ENCODE measurements around the gene NADSYN1.
"Not testable (repeated sequence)": the region's sequence is repeated elsewhere in the genome, so short reads cannot be mapped to it uniquely, and the experiment has no call there.

Gene NADSYN1

DNA sequence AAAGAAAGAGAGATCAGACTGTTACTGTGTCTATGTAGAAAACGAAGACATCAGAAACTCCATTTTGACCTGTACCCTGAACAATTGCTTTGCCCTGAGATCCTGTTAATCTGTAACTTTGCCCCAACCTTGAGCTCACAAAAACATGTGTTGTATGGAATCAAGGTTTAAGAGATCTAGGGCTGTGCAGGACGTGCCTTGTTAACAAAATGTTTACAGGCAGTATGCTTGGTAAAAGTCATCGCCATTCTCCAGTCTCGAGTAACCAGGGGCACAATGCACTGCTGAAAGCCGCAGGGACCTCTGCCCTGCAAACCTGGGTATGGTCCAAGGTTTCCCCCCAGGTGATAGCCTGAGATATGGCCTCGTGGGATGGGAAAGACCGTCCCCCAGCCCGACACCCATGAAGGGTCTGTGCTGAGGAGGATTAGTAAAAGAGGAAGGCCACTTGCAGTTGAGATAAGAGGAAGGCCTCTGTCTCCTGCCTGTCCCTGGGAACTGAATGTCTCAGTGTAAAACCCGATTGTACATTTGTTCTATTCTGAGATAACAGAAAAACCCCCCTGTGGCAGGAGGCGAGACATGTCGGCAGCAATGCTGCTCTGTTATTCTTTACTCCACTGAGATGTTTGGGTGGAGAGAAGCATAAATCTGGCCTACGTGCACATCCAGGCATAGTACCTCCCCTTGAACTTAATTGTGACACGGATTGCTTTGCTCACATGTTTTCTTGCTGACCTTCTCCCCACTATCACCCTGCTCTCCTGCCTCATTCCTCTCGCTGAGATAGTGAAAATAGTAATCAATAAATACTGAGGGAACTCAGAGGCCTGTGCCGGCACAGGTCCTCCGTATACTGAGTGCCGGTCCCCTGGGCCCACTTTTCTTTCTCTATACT, 82.0 kb downstream of the NADSYN1 start:
- not testable (repeated sequence) for H3K4me3 ChIP-seq (ENCODE audit: insufficient read depth, low read depth, low read length, poor library complexity, severe bottlenecking); H3K27ac ChIP-seq (ENCODE audit: insufficient read depth, low read length, poor library complexity, severe bottlenecking); H3K4me1 ChIP-seq (ENCODE audit: control insufficient read depth, insufficient read depth, low read length, poor library complexity, severe bottlenecking); H3K27me3 ChIP-seq (replicated peaks; ENCODE audit: control insufficient read depth, insufficient read depth, low read length, poor library complexity, severe bottlenecking); H3K9me3 ChIP-seq (ENCODE audit: control insufficient read depth, low read length); DNase-seq; H3K36me3 ChIP-seq (ENCODE audit: control insufficient read depth, insufficient read depth, low read length)

DNA sequence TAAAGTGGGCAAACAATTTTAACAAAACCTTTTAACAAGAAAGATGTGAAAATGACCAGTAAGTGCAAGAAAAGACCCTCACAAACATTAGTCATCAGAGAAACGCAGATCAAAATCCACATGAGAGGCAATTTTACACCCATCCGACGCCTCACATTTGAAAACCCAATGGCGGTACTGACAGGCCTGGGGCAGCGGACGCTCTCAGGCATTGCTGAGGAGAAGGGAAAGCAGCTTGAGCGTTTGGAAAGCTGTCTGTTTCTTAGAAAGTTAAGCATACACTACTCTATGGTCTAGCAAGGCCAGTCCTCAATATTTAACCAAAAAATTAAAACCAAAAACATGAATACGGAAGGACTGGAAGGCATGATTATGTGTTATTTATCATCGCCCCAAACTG, 82.8 kb downstream of the NADSYN1 start:
- H3K4me1 ChIP-seq (ENCODE audit: control insufficient read depth, insufficient read depth, low read length, poor library complexity, severe bottlenecking) = no peaks in the 10 kb centered on the region
- H3K4me3 ChIP-seq (ENCODE audit: insufficient read depth, low read depth, low read length, poor library complexity, severe bottlenecking) = no peak overlapping the region
- H3K27ac ChIP-seq (ENCODE audit: insufficient read depth, low read length, poor library complexity, severe bottlenecking) = no peak overlapping the region
- H3K36me3 ChIP-seq (ENCODE audit: control insufficient read depth, insufficient read depth, low read length) = no peaks in the 10 kb centered on the region
- DNase-seq = no peak
- H3K27me3 ChIP-seq (replicated peaks; ENCODE audit: control insufficient read depth, insufficient read depth, low read length, poor library complexity, severe bottlenecking) = no peaks in the 10 kb centered on the region
- no peaks in the 10 kb centered on the region for H3K9me3 ChIP-seq (ENCODE audit: control insufficient read depth, low read length)

DNA sequence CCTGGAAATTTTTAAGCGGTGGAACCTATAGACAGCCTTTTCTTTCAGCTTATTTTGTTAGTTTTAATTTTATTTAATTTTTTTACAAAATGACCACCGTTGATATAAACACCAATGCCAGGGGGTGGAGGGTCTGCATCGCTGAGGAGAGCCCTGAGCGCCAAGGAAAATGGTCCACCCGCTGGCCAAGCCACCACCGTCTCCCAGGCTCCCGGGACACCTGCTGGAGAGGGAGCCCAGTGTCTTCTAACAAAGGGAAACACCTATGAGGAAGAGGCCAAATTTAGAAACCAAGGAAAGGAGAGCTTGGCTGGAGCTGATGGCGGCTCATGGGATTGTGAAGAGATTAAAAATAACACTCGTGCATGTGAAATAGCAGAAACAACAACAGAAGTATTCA, 84.5 kb downstream of the NADSYN1 start:
- no peak for DNase-seq
- no peaks in the 10 kb centered on the region for H3K4me1 ChIP-seq (ENCODE audit: control insufficient read depth, insufficient read depth, low read length, poor library complexity, severe bottlenecking)
- H3K27ac ChIP-seq (ENCODE audit: insufficient read depth, low read length, poor library complexity, severe bottlenecking) = no peak overlapping the region
- no peaks in the 10 kb centered on the region for H3K27me3 ChIP-seq (replicated peaks; ENCODE audit: control insufficient read depth, insufficient read depth, low read length, poor library complexity, severe bottlenecking)
- no peak overlapping the region for H3K4me3 ChIP-seq (ENCODE audit: insufficient read depth, low read depth, low read length, poor library complexity, severe bottlenecking)
- H3K36me3 ChIP-seq (ENCODE audit: control insufficient read depth, insufficient read depth, low read length) = no peaks in the 10 kb centered on the region
- no peaks in the 10 kb centered on the region for H3K9me3 ChIP-seq (ENCODE audit: control insufficient read depth, low read length)

DNA sequence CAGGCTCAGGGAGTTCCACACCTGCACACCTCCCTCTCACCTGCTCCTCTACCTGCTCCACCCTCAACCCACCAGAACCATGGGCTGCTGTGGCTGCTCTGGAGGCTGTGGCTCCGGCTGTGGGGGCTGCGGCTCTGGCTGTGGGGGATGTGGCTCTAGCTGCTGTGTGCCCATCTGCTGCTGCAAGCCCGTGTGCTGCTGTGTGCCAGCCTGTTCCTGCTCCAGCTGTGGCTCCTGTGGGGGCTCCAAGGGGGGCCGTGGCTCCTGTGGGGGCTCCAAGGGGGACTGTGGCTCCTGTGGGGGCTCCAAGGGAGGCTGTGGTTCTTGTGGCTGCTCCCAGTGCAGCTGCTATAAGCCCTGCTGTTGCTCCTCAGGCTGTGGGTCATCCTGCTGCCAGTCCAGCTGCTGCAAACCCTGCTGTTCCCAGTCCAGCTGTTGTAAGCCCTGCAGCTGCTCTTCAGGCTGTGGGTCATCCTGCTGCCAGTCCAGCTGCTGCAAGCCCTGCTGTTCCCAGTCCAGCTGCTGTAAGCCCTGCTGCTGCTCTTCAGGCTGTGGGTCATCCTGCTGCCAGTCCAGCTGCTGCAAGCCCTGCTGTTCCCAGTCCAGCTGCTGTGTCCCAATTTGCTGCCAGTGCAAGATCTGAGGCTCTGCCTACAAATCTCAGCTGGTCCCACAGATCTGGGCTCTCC, 85.1 kb downstream of the NADSYN1 start, which contains the start of gene KRTAP5-8:
Gene KRTAP5-8 (plus strand): TSS at position 49 of the 689 bp plus-strand sequence. CDS start 31 bp downstream, at position 80.
- not testable (repeated sequence) for DNase-seq; H3K27ac ChIP-seq (ENCODE audit: insufficient read depth, low read length, poor library complexity, severe bottlenecking); H3K4me1 ChIP-seq (ENCODE audit: control insufficient read depth, insufficient read depth, low read length, poor library complexity, severe bottlenecking); H3K4me3 ChIP-seq (ENCODE audit: insufficient read depth, low read depth, low read length, poor library complexity, severe bottlenecking); H3K9me3 ChIP-seq (ENCODE audit: control insufficient read depth, low read length); H3K27me3 ChIP-seq (replicated peaks; ENCODE audit: control insufficient read depth, insufficient read depth, low read length, poor library complexity, severe bottlenecking); H3K36me3 ChIP-seq (ENCODE audit: control insufficient read depth, insufficient read depth, low read length)

DNA sequence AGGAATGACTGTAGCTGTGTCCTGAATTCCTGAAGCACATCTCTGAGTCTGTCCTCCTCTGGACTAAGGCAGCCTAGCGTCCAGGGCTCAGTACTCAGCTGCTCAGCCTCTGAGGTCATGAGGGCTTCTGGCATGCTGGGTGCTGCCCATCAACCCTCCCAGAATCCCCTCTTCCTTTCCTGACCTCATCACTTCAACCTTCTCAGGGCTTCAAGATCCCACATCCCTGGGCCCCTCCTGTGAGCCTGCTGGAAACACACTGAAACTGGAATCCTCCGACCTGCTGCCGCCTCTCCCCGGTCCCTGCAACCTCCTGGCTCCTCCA, 85.6 kb downstream of the NADSYN1 start:
- H3K27me3 ChIP-seq (replicated peaks; ENCODE audit: control insufficient read depth, insufficient read depth, low read length, poor library complexity, severe bottlenecking) = no peaks in the 10 kb centered on the region
- DNase-seq = no peak
- H3K36me3 ChIP-seq (ENCODE audit: control insufficient read depth, insufficient read depth, low read length) = no peaks in the 10 kb centered on the region
- H3K4me3 ChIP-seq (ENCODE audit: insufficient read depth, low read depth, low read length, poor library complexity, severe bottlenecking) = no peak overlapping the region
- no peak overlapping the region for H3K27ac ChIP-seq (ENCODE audit: insufficient read depth, low read length, poor library complexity, severe bottlenecking)
- no peaks in the 10 kb centered on the region for H3K4me1 ChIP-seq (ENCODE audit: control insufficient read depth, insufficient read depth, low read length, poor library complexity, severe bottlenecking)
- H3K9me3 ChIP-seq (ENCODE audit: control insufficient read depth, low read length) = no peaks in the 10 kb centered on the region

DNA sequence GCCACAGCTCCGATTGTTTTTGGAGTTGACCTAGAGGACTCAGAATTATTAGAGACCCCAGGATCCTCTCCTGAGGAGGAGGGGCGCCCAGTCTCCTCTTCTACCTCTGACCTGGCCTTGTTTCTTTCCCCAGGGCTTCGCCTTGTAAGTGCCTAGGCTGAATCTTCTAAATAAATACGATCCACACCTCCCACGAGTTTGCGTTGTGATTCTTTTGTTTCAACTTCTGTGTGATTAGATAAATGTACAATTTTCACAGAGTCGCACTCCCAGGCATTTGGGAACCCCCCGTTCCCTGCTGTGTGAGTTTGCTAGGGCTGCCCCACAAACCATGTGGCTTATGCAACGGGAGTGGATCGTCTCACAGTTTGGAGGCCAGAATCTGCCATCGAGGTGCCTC, 86.0 kb downstream of the NADSYN1 start:
- Histone ChIP-seq H3K4me3 (ENCODE audit: insufficient read depth, low read depth, low read length, poor library complexity, severe bottlenecking) (no peak overlapping the region), H3K36me3 (ENCODE audit: control insufficient read depth, insufficient read depth, low read length) (no peaks in the 10 kb centered on the region), H3K27me3 (replicated peaks; ENCODE audit: control insufficient read depth, insufficient read depth, low read length, poor library complexity, severe bottlenecking) (no peaks in the 10 kb centered on the region), H3K27ac (ENCODE audit: insufficient read depth, low read length, poor library complexity, severe bottlenecking) (no peak overlapping the region), H3K4me1 (ENCODE audit: control insufficient read depth, insufficient read depth, low read length, poor library complexity, severe bottlenecking) (no peaks in the 10 kb centered on the region), H3K9me3 (ENCODE audit: control insufficient read depth, low read length) (no peaks in the 10 kb centered on the region)
- no peak for DNase-seq

DNA sequence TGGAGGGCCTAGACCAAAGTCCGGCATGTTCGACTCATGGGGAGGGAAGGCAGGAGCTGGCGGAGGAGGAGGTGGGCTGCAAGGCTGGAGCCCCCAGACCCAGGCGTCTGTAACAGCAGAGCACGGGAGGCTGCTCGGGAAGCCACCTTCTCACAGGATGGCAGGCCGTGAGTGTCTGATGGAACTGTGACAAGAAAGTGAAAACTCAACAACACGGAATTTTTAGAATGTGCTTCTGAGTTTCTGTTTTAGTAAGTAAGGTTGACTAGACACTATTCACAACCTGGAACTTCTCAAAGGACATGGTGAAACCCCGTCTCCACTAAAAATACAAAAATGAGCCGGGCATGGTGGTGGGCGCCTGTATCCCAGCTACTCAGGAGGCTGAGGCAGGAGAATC, 87.0 kb downstream of the NADSYN1 start:
- not testable (repeated sequence) for DNase-seq; H3K27ac ChIP-seq (ENCODE audit: insufficient read depth, low read length, poor library complexity, severe bottlenecking); H3K27me3 ChIP-seq (replicated peaks; ENCODE audit: control insufficient read depth, insufficient read depth, low read length, poor library complexity, severe bottlenecking); H3K4me3 ChIP-seq (ENCODE audit: insufficient read depth, low read depth, low read length, poor library complexity, severe bottlenecking); H3K9me3 ChIP-seq (ENCODE audit: control insufficient read depth, low read length); H3K36me3 ChIP-seq (ENCODE audit: control insufficient read depth, insufficient read depth, low read length); H3K4me1 ChIP-seq (ENCODE audit: control insufficient read depth, insufficient read depth, low read length, poor library complexity, severe bottlenecking)

DNA sequence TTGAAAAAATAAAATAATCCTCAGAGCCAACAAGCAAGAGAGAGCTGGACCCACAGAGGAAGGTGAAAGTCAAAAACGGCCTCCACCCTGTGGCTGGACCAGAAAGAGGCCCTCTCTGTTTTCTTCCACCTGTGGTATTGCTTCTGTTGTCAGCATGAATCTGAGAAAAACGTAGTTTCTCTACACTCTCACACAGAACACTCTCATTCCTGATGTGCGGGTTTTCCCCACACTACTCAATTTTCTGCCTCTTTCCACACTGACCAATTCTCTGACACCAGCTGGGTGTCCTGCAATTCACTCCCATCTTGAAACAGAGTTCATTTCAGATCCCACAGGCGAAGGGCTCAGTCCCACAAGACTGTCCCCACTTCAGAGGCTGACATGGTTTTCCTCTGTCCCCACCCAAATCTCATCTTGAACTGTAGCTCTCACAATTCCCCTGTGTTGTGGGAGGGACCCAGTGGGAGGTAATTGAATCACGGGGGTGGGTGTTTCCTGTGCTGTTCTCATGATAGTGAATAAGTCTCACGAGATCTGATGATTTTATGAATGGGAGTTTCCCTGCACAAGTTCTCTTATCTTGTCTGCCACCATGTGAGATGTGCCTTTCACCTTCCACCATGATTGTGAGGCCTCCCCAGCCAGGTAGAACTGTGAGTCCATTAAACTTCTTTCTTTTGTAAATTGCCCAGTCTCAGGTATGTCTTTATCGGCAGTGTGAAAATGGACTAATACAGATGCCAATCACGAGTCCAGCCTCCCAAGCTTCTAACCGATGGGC, 87.7 kb downstream of the NADSYN1 start:
- DNase-seq; H3K36me3 ChIP-seq (ENCODE audit: control insufficient read depth, insufficient read depth, low read length); H3K4me1 ChIP-seq (ENCODE audit: control insufficient read depth, insufficient read depth, low read length, poor library complexity, severe bottlenecking); H3K4me3 ChIP-seq (ENCODE audit: insufficient read depth, low read depth, low read length, poor library complexity, severe bottlenecking); H3K9me3 ChIP-seq (ENCODE audit: control insufficient read depth, low read length); H3K27me3 ChIP-seq (replicated peaks; ENCODE audit: control insufficient read depth, insufficient read depth, low read length, poor library complexity, severe bottlenecking); H3K27ac ChIP-seq (ENCODE audit: insufficient read depth, low read length, poor library complexity, severe bottlenecking): not testable (repeated sequence)

DNA sequence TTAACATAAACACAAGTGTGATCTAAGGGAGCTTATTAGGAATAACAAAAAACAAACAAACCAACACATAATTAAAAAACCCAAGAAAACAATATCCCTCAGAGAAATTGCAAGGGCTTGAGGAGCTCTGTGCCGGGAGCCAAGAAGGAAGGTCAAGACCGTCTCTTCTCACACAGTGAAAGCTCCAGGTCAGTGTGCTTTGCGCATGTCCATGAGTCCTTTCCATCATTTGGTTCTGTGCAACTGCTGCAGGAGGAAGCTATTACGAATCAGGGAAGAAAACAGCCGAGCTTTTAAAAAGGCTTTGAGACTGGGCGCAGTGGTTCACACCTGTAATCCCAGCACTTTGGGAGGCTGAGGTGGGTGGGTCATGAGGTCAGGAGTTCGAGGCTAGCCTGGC, 89.4 kb downstream of the NADSYN1 start:
- no peaks in the 10 kb centered on the region for H3K36me3 ChIP-seq (ENCODE audit: control insufficient read depth, insufficient read depth, low read length)
- H3K27me3 ChIP-seq (replicated peaks; ENCODE audit: control insufficient read depth, insufficient read depth, low read length, poor library complexity, severe bottlenecking) = no peaks in the 10 kb centered on the region
- DNase-seq = no peak
- no peak overlapping the region for H3K27ac ChIP-seq (ENCODE audit: insufficient read depth, low read length, poor library complexity, severe bottlenecking)
- H3K4me3 ChIP-seq (ENCODE audit: insufficient read depth, low read depth, low read length, poor library complexity, severe bottlenecking) = no peak overlapping the region
- H3K4me1 ChIP-seq (ENCODE audit: control insufficient read depth, insufficient read depth, low read length, poor library complexity, severe bottlenecking) = no peaks in the 10 kb centered on the region
- no peaks in the 10 kb centered on the region for H3K9me3 ChIP-seq (ENCODE audit: control insufficient read depth, low read length)

Data from effector memory CD4-positive, alpha-beta T cell (primary cell).